ENCODE results near the gene C6orf120. TPM values are rescaled to one million over a fixed set of nuclear protein-coding genes. Genes with fewer than 3 reads are reported as not detected.

C6orf120 gene
- total and polyA plus RNA-seq, 2 donors (not counting 3 experiments of a cell fraction or from before 2014, with no cell fraction given), result 13.8 to 30.1 TPM

GRCh38 chr6:169660751-169661390 lies 41.1 kb upstream of the C6orf120 start:
- Histone ChIP-seq H2AFZ (ENCODE audit: low read depth, low read length) (no peak overlapping the region), H4K20me1 (replicated peaks; ENCODE audit: control insufficient read depth, extremely low read depth, insufficient read depth, low read length) (no peaks in the 10 kb centered on the region), H3K79me2 (ENCODE audit: control insufficient read depth, insufficient read depth, low read length) (no peaks in the 10 kb centered on the region), H3K36me3 (ENCODE audit: control insufficient read depth in 2 of 2, extremely low read depth in 1 of 2, insufficient read depth in 2 of 2, low read length in 2 of 2) (peaks cover 2 to 37% of the 10 kb centered on the region in 2 experiments), H3K27ac (ENCODE audit: insufficient read depth, low read depth, low read length) (no peak overlapping the region), H3K9ac (replicated peaks; ENCODE audit: extremely low read depth, insufficient read depth, low read length) (no peak overlapping the region), H3K9me1 (replicated peaks; ENCODE audit: control insufficient read depth, extremely low read depth, insufficient read depth, low read length) (no peaks in the 10 kb centered on the region), H3K4me1 (ENCODE audit: control insufficient read depth, extremely low read depth, insufficient read depth, low read length) (no peaks in the 10 kb centered on the region), H3K27me3 (ENCODE audit: control insufficient read depth in 2 of 2, insufficient read depth in 2 of 2, low read length in 2 of 2) (no peaks in the 10 kb centered on the region), H3K4me2 (ENCODE audit: insufficient read depth, low read length) (no peak overlapping the region), H3K9me3 (replicated peaks; ENCODE audit: control insufficient read depth, insufficient read depth, low read length) (no peaks in the 10 kb centered on the region), H3K4me3 (replicated peaks in 1 of 3; ENCODE audit: insufficient read depth in 1 of 3, low read depth in 1 of 3, low read length in 3 of 3) (no peak overlapping the region)
- no peak for FAIRE-seq
- no TSS peak for BruUV-seq (replicated peaks)
- no peak for DNase-seq (ENCODE audit: low read depth, low spot score)
- ChIA-PET POLR2A (no interaction called here), CTCF (no interaction called here)
- TF ChIP-seq POLR2A (IDR thresholded peaks at IDR 0.05; ENCODE audit: low read depth, low read length), result no peak
- dilution Hi-C loops (cut with MboI; ENCODE audit: extremely low pct_ligation_motif_present, low sequenced_read_pairs), result no loop called here
- intact Hi-C loops (cut with micrococcal nuclease), result no loop called here

GRCh38 chr6:169661391-169661756 lies 40.6 kb upstream of the C6orf120 start:
- H3K27me3 ChIP-seq (ENCODE audit: control insufficient read depth in 2 of 2, insufficient read depth in 2 of 2, low read length in 2 of 2), result no peaks in the 10 kb centered on the region
- dilution Hi-C loops (cut with MboI; ENCODE audit: extremely low pct_ligation_motif_present, low sequenced_read_pairs), result no loop called here
- intact Hi-C loops (cut with micrococcal nuclease), result no loop called here
- no peak for FAIRE-seq
- no peaks in the 10 kb centered on the region for H3K4me1 ChIP-seq (ENCODE audit: control insufficient read depth, extremely low read depth, insufficient read depth, low read length)
- H3K27ac ChIP-seq (ENCODE audit: insufficient read depth, low read depth, low read length), result no peak overlapping the region
- no peak overlapping the region for H2AFZ ChIP-seq (ENCODE audit: low read depth, low read length)
- BruUV-seq (replicated peaks), result no TSS peak
- DNase-seq (ENCODE audit: low read depth, low spot score), result no peak
- TF ChIP-seq EZH2 (IDR thresholded peaks at IDR 0.05; ENCODE audit: borderline replicate concordance, low read depth, low read length, severe bottlenecking) (no peak), CTCF (IDR thresholded peaks at IDR 0.05; ENCODE audit: extremely low read depth in 1 of 2, insufficient read depth in 1 of 2, low read depth in 1 of 2, low read length in 2 of 2) (no peak), POLR2AphosphoS5 (IDR thresholded peaks at IDR 0.05; ENCODE audit: insufficient read depth, low read depth, low read length) (no peak), MAX (IDR thresholded peaks at IDR 0.05; ENCODE audit: insufficient read depth, insufficient read length) (no peak), GATA2 (IDR thresholded peaks at IDR 0.05; ENCODE audit: insufficient read depth, insufficient read length, low read depth, low read length) (no peak), MYC (IDR thresholded peaks at IDR 0.05; ENCODE audit: low read depth, low read length) (no peak), JUN (IDR thresholded peaks at IDR 0.05; ENCODE audit: borderline replicate concordance, insufficient read depth, insufficient read length, low read depth) (no peak)
- H3K9ac ChIP-seq (replicated peaks; ENCODE audit: extremely low read depth, insufficient read depth, low read length), result no peak overlapping the region
- ChIA-PET POLR2A (no interaction called here), CTCF (no interaction called here)
- H3K4me3 ChIP-seq (replicated peaks in 1 of 3; ENCODE audit: insufficient read depth in 1 of 3, low read depth in 1 of 3, low read length in 3 of 3), result no peak overlapping the region
- H3K36me3 ChIP-seq (ENCODE audit: control insufficient read depth in 2 of 2, extremely low read depth in 1 of 2, insufficient read depth in 2 of 2, low read length in 2 of 2), result peaks cover 2 to 36% of the 10 kb centered on the region in 2 experiments
- H3K4me2 ChIP-seq (ENCODE audit: insufficient read depth, low read length), result no peak overlapping the region
- H3K9me3 ChIP-seq (replicated peaks; ENCODE audit: control insufficient read depth, insufficient read depth, low read length), result no peaks in the 10 kb centered on the region
- no peaks in the 10 kb centered on the region for H3K79me2 ChIP-seq (ENCODE audit: control insufficient read depth, insufficient read depth, low read length)
- H3K9me1 ChIP-seq (replicated peaks; ENCODE audit: control insufficient read depth, extremely low read depth, insufficient read depth, low read length), result no peaks in the 10 kb centered on the region
- no peaks in the 10 kb centered on the region for H4K20me1 ChIP-seq (replicated peaks; ENCODE audit: control insufficient read depth, extremely low read depth, insufficient read depth, low read length)
